ENCODE data around the gene TNPO2.
A peak's percentile ranks its signal among the peaks of the same experiment; 100 is the strongest.

The TNPO2 gene

GRCh38 chr19:12675399-12675798 lies 48.3 kb downstream of the TNPO2 start:
- no peak for DNase-seq

DNA sequence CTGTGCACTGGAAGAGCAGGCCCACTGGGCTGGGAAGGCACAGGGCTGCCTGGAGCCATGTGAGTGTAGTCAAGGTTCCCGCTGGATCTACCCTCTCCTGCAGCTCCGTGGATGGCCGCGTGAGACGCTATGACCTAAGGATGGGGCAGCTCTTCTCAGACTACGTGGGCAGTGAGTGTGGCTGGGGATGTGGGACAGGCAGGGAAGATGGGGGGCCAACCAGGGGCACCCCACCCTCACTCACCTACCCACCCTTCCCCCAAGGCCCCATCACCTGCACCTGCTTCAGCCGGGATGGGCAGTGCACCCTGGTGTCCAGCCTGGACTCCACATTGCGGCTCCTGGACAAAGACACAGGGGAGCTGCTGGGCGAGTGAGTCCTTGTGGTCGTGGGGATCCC lies 51.0 kb downstream of the TNPO2 start:
- no peak for DNase-seq

DNA sequence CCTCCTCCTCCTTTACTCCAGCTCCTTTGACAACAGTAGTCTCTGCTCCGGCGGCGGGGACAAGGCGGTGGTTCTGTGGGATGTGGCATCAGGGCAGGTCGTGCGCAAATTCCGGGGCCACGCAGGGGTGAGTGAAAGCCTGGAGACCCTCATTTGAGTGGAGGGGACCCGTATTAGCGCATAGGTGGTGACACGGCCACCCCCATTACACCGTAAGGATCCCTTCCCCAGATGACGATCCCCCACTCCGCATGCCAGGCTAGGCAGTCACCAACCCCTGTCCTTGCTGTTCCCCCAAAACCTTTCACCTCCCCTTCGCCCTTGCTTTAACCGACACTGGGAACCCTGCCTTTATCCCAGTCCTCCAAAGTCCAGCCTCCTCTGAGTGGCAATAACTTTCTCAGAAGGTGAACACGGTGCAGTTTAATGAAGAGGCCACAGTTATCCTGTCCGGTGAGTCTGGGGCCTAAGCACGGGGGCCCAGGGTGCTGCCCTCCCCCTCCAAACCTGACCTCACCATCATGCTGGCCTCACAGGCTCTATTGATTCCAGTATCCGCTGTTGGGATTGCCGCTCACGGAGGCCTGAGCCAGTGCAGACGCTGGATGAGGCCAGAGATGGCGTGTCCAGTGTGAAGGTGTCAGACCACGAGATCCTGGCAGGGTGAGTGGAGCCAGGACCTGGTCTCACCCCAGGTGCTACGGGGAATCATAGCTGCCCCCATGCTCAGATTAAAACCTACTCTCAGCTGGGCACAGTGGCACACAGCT lies 53.4 kb downstream of the TNPO2 start:
- DNase-seq, result no peak

GRCh38 chr19:12669270-12670158 lies 54.2 kb downstream of the TNPO2 start:
- DNase-seq, result peak; percentile 16

- no peak for DNase-seq
Observed at GRCh38 chr19:12668932-12669269, 54.8 kb downstream of the TNPO2 start.

GRCh38 chr19:12668346-12668745 lies 55.4 kb downstream of the TNPO2 start:
- DNase-seq, result no peak

- no peak for DNase-seq
Observed at GRCh38 chr19:12667731-12668302, 55.9 kb downstream of the TNPO2 start.

DNA sequence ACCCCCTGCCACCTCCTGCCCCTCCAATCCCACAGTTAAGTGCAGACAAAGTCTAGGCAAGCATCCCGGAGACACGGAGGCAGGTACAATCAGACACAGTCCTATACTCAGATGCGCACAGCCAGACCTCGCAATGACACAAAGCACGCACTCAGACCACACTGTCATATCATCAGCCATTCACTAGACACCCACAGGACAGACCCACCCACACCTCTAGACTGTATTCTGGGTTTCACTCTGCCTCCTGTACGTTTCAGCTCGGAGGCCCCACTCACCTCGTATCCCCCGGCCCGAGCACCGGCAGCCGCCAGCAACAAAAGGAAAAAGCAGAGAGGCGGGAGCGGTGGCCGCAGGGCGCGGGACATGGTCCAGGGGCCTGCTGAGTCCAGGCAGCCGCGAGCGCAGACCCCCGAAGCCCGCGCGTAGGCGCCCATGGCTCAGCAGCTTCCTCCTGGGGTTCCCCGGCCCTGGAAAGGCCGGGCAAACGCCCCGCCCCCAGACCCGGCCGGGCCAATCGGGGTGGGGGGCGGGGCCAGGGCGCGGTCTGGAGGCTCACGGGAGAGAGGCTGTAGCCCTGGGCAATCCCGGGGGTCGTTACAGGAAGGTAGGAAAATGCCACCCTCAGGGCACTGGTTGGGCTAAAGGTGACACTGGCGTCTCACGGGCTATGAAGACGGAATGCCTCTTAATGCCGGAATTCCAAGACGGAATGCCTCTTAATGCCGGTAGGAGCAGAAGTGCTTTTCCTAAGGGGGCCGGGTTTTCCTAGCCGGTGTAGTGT lies 57.3 kb downstream of the TNPO2 start, which contains the start of the genes MAN2B1 and WDR83:
MAN2B1 (minus strand) TSS at position 478 of the 784 bp plus-strand sequence; CDS start at position 437, 41 bp downstream.
WDR83 (plus strand) TSS at position 543 of the 784 bp plus-strand sequence. CDS start 2,984 bp downstream, outside the sequence.
- peak; percentile 13 for DNase-seq

- DNase-seq, result no peak
Observed at GRCh38 chr19:12665671-12666264, 58.0 kb downstream of the TNPO2 start.

GRCh38 chr19:12665281-12665573 lies 58.5 kb downstream of the TNPO2 start:
- DNase-seq, result no peak

GRCh38 chr19:12664406-12665280 lies 59.1 kb downstream of the TNPO2 start:
- no peak for DNase-seq

DNA sequence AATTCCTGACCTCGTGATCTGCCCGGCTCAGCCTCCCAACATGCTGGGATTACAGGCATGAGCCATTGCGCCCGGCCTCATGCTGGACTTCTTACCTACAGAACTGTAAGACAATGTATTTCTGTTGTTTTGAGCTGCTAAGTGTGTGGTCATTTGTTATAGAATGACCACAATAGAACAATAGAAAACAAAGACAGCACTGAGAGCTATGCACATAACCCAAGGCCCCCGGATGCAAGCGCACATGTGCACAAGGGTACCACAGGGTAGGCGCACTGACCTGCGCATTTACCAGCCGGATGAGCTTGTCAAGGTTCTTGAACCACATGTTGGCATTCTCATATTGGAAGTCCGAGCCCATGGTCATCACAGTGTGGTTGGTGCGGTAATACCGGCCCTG lies 62.8 kb downstream of the TNPO2 start:
- DNase-seq, result no peak

DNA sequence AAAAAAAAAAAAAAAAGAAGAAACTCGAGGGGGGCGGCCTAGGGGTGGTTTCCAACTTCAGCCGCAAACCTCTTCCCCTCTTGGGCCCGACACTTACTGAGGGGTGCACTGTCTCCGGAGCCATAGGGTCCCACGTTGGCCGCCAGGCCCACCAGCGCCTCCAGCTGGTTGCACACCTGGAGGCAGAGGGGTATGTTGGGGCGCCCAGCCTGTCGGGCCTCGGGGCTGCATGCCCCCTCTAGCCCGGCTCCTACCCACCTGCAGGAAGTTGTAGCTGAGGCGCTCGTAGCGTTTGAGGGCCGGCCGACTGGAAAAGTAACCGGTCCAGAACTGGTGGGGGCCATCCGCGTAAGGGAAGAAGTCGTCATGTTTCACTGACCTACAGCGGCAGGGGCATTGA lies 65.8 kb downstream of the TNPO2 start:
- DNase-seq, result no peak

- DNase-seq, result no peak
Observed at GRCh38 chr19:12656899-12657571, 66.7 kb downstream of the TNPO2 start.

GRCh38 chr19:12655546-12655945 lies 68.2 kb downstream of the TNPO2 start:
- no peak for DNase-seq

DNA sequence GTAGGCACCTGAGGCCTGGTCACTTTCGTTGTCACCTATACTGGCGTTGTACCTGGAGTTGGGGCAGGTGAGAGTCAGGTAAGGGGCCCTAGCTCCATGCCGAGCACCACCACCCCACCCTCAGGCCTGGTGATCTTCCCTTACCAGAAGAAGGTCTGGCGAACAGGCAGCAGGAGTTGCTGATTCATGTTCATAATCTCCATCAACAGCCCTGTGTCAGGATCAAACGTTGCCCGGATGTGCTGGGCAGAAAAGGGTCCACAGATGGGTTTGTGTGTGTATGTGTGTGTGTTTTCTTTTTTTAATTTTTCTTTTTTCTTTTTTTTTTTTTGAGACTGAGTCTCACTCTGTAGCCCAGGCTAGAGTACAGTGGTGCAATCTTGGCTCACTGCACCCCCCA lies 71.5 kb downstream of the TNPO2 start:
- no peak for DNase-seq

DNA sequence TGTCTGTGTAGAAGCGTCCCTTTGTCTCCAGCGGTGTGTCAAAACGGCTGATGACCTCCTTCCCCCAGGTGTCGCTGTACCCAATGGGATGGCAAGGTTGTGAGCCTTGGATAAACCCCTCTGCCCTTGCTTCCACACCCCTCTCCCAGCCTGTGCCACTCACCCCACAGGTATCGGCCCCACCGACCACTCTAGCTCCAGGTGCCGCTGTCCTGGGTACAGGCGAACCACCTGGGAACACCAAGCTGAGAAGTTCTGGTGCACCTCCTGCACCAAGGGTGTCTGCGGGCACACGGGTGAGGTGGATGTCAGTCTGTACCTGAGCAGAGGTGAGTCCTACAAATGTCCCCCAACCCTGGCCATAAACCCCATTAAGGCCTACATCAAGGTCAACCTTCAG lies 73.8 kb downstream of the TNPO2 start:
- DNase-seq, result no peak
